Spleen (tissue), 11 donors: Measurements from ENCODE around the gene RFX2. TPM values are rescaled to one million over a fixed set of nuclear protein-coding genes. Genes with fewer than 3 reads are reported as not detected.
A peak's percentile ranks its signal among the peaks of the same experiment; 100 is the strongest.

Source experiments
- DNase-seq: peaks from one replicate; pipeline ENCODE4 v3.0.0-alpha.2; 2020
- H3K27ac ChIP-seq, 8 donors: fragments of 200-600 bp; sonication (generic) in 7 of 8; 1 replicate in 4 of 8; 2 replicates in 4 of 8; pipeline versions ENCODE4 v1.5.0 to v1.8.0; 2016 to 2021; ENCODE audit warnings: inconsistent platforms in 4 of 8, mild to moderate bottlenecking in 4 of 8, moderate library complexity in 1 of 8
- H3K27me3 ChIP-seq, 7 donors: fragments of 200-600 bp; sonication (generic) in 6 of 7; replicated peaks in 1 of 7; 1 replicate in 4 of 7; 2 replicates in 3 of 7; pipeline versions ENCODE4 v1.5.0 to v1.8.0; 2016 to 2021; ENCODE audit warnings: inconsistent platforms in 3 of 7, mild to moderate bottlenecking in 1 of 7
- H3K36me3 ChIP-seq, 6 donors: fragments of 200-600 bp; sonication (generic) in 5 of 6; 1 replicate in 4 of 6; 2 replicates in 2 of 6; pipeline versions ENCODE4 v1.5.0 to v1.8.0; 2016 to 2021; ENCODE audit warnings: inconsistent platforms in 2 of 6
- H3K4me1 ChIP-seq, 6 donors: fragments of 200-600 bp; sonication (generic) in 5 of 6; 1 replicate in 3 of 6; 2 replicates in 3 of 6; pipeline versions ENCODE4 v1.5.0 to v1.8.0; 2016 to 2021; ENCODE audit warnings: inconsistent platforms in 3 of 6
- H3K4me3 ChIP-seq, 8 donors: fragments of 200-600 bp; sonication (generic) in 7 of 8; 1 replicate in 4 of 8; 2 replicates in 4 of 8; pipeline versions ENCODE4 v1.5.0 to v1.8.0; 2016 to 2021; ENCODE audit warnings: inconsistent platforms in 4 of 8, mild to moderate bottlenecking in 4 of 8, moderate library complexity in 2 of 8
- H3K9me3 ChIP-seq, 8 donors: fragments of 200-600 bp; sonication (generic) in 7 of 8; 1 replicate in 4 of 8; 2 replicates in 4 of 8; pipeline versions ENCODE4 v1.5.0 to v1.8.0; 2016 to 2021; ENCODE audit warnings: inconsistent platforms in 4 of 8
- POLR2A ChIP-seq, 3 donors: fragments of 450-650 bp; IDR thresholded peaks; one replicate each; pipeline ENCODE4 v1.5.1; 2017; ENCODE audit warnings: antibody characterized with exemption in 3 of 3, mild to moderate bottlenecking in 1 of 3
- POLR2AphosphoS5 ChIP-seq, 3 donors: sonication (generic); formaldehyde crosslinking; IDR thresholded peaks; one replicate each; pipeline ENCODE4 v1.5.1; 2017; ENCODE audit warnings: antibody characterized with exemption in 3 of 3
- WGBS, 5 donors: extraction: QIAGEN DNeasy Blood & Tissue Kit in 3 of 5; methylation state at CpG; one replicate each; pipeline versions ENCODE4 v1.1.5 to v1.1.7; 2013 to 2018; 5-methylcytosine and 5-hydroxymethylcytosine counted together
- intact Hi-C: fragments of 100-400 bp; cut with DNase I; formaldehyde crosslinking; loops from one replicate; pipeline ENCODE4 v1.15.0; 2023; ENCODE audit warnings: low total_unique reads
- polyA plus RNA-seq, 3 donors: library from polyadenylated mRNA; stranded (reverse); fragments of 200-250 nt; gene quantifications; one replicate each; pipeline ENCODE4 v1.2.1, GENCODE V29; 2013
- total RNA-seq, 7 donors: library from RNA; depleted of rRNA in 3 of 7; stranded (reverse); fragments of >200 nt in 3 of 7; fragmentation: NEBNext Ultra II Directional in 4 of 7; extraction: Animal tissue kit (Norgen Biotek cat#: 25700) in 4 of 7; gene quantifications; one replicate each; pipeline versions ENCODE4 v1.1.0 to v1.2.1, GENCODE V29; 2016 to 2021
- TF ChIP-seq, protein P1 (sequence below), 11 experiments: fragments of 200-600 bp in 7 of 11; fragments of 450-650 bp in 4 of 11; sonication (generic) in 4 of 11; IDR thresholded peaks in 8 of 11; conservative IDR thresholded peaks in 3 of 11; 1 replicate in 7 of 11; 2 replicates in 4 of 11; pipeline versions ENCODE4 v1.4.0 to v1.8.0; 2016 to 2021; ENCODE audit warnings: antibody characterized with exemption in 11 of 11, inconsistent platforms in 4 of 11, mild to moderate bottlenecking in 1 of 11
- donor health status: healthy with polysubstance abuse.
- donor health status: DM: no; HTN: no; CAD: no; lungs with moderate emphysema.
- donor health status: DM: no; HTN: no; CAD: no.
- donor health status: Bipolar disorder and iron deficiency.
- donor health status: healthy.
- donor health status: DM: no; HTN: no; CAD: no.
- donor health status: DM: yes; HTN: yes; CAD: no.

RFX2 gene
- total and polyA plus RNA-seq, 10 donors = 1.1 to 15.8 (median 7.8) TPM

GRCh38 chr19:6061376-6062130 lies 48.7 kb downstream of the RFX2 start:
- WGBS, 5 donors = 89 to 93% (median 91%) methylated on average over 16 of the region's 16 CpGs
- Histone ChIP-seq H3K36me3 (no peaks in the 10 kb centered on the region), H3K27ac (peak overlapping the region in 6 of 8 donors; percentile 50 to 80 (median 66)), H3K4me3 (peak overlapping the region in 1 of 8 donors; percentile 1), H3K4me1 (peaks cover 0 to 90% (median 54%) of the 10 kb centered on the region in 6 donors), H3K27me3 (peaks cover 0 to 41% (median 0%) of the 10 kb centered on the region in 7 donors), H3K9me3 (no peaks in the 10 kb centered on the region)
- intact Hi-C loops = no loop called here
- TF ChIP-seq, protein P1, sequence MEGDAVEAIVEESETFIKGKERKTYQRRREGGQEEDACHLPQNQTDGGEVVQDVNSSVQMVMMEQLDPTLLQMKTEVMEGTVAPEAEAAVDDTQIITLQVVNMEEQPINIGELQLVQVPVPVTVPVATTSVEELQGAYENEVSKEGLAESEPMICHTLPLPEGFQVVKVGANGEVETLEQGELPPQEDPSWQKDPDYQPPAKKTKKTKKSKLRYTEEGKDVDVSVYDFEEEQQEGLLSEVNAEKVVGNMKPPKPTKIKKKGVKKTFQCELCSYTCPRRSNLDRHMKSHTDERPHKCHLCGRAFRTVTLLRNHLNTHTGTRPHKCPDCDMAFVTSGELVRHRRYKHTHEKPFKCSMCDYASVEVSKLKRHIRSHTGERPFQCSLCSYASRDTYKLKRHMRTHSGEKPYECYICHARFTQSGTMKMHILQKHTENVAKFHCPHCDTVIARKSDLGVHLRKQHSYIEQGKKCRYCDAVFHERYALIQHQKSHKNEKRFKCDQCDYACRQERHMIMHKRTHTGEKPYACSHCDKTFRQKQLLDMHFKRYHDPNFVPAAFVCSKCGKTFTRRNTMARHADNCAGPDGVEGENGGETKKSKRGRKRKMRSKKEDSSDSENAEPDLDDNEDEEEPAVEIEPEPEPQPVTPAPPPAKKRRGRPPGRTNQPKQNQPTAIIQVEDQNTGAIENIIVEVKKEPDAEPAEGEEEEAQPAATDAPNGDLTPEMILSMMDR (IDR thresholded peaks at IDR 0.05 in 8 of 11, conservative IDR thresholded peaks at IDR 0.05 in 3 of 11) = no peak
- TF ChIP-seq POLR2AphosphoS5 (IDR thresholded peaks at IDR 0.05) (no peak), POLR2A (IDR thresholded peaks at IDR 0.05) (no peak)
- DNase-seq = no peak

- TF ChIP-seq POLR2A (IDR thresholded peaks at IDR 0.05) (no peak), POLR2AphosphoS5 (IDR thresholded peaks at IDR 0.05) (no peak)
- TF ChIP-seq, protein P1 (IDR thresholded peaks at IDR 0.05 in 8 of 11, conservative IDR thresholded peaks at IDR 0.05 in 3 of 11) = no peak
- 75 to 86% (median 76%) methylated on average over 21 of the region's 21 CpGs for WGBS, 5 donors
- intact Hi-C loops = no loop called here
- H3K27ac ChIP-seq = peak overlapping the region in 1 of 8 donors; percentile 37
- H3K27me3 ChIP-seq = peaks cover 0 to 36% (median 0%) of the 10 kb centered on the region in 7 donors
- H3K4me3 ChIP-seq = no peak overlapping the region
- no peak for DNase-seq
- H3K36me3 ChIP-seq = no peaks in the 10 kb centered on the region
- H3K9me3 ChIP-seq = no peaks in the 10 kb centered on the region
- peaks cover 0 to 90% (median 54%) of the 10 kb centered on the region in 6 donors for H3K4me1 ChIP-seq
Measured at GRCh38 chr19:6060600-6061375, 49.5 kb downstream of the RFX2 start.

GRCh38 chr19:6059988-6060599 lies 50.2 kb downstream of the RFX2 start:
- Histone ChIP-seq H3K4me1 (peaks cover 0 to 83% (median 48%) of the 10 kb centered on the region in 6 donors), H3K4me3 (no peak overlapping the region), H3K36me3 (no peaks in the 10 kb centered on the region), H3K27ac (peak overlapping the region in 1 of 8 donors; percentile 37), H3K9me3 (no peaks in the 10 kb centered on the region), H3K27me3 (peaks cover 0 to 30% (median 0%) of the 10 kb centered on the region in 7 donors)
- TF ChIP-seq POLR2A (IDR thresholded peaks at IDR 0.05) (no peak), POLR2AphosphoS5 (IDR thresholded peaks at IDR 0.05) (no peak)
- TF ChIP-seq, protein P1 (IDR thresholded peaks at IDR 0.05 in 8 of 11, conservative IDR thresholded peaks at IDR 0.05 in 3 of 11) = no peak
- no peak for DNase-seq
- intact Hi-C loops = no loop called here
- 58 to 77% (median 63%) methylated on average over 4 of the region's 4 CpGs for WGBS, 5 donors
